Upper lobe of left lung (tissue), 6 donors: ENCODE results near the gene ITFG2. TPM values are rescaled to one million over a fixed set of nuclear protein-coding genes. Genes with fewer than 3 reads are reported as not detected.

ENCODE experiments used
- ATAC-seq, 2 donors: fragments of 200-7000 bp; cut with Tn5 transposase; one replicate each; pipeline ENCODE4 v1.9.1; 2022; ENCODE audit warnings: mild to moderate bottlenecking in 2 of 2, moderate library complexity in 2 of 2; ENCODE audit not compliant: low FRiP score in 2 of 2
- DNase-seq, 2 donors: peaks; one replicate each; pipeline ENCODE4 v3.0.0-alpha.2; 2019 to 2020
- H3K27ac ChIP-seq, 4 donors: fragments of 200-600 bp; sonication (generic); one replicate each; pipeline ENCODE4 v1.5.1; 2016 to 2019
- H3K27me3 ChIP-seq, 4 donors: fragments of 200-600 bp; sonication (generic); one replicate each; pipeline ENCODE4 v1.5.1; 2017 to 2019
- H3K36me3 ChIP-seq, 4 donors: fragments of 200-600 bp; sonication (generic); one replicate each; pipeline ENCODE4 v1.5.1; 2016 to 2019
- H3K4me1 ChIP-seq, 4 donors: fragments of 200-600 bp; sonication (generic); one replicate each; pipeline ENCODE4 v1.5.1; 2018 to 2019
- H3K4me3 ChIP-seq, 4 donors: fragments of 200-600 bp; sonication (generic); one replicate each; pipeline ENCODE4 v1.5.1; 2017 to 2019; ENCODE audit warnings: mild to moderate bottlenecking in 2 of 4, moderate library complexity in 1 of 4
- H3K9me3 ChIP-seq, 4 donors: fragments of 200-600 bp; sonication (generic); one replicate each; pipeline ENCODE4 v1.5.1; 2018 to 2019
- EP300 ChIP-seq, 4 donors: sonication (generic); formaldehyde crosslinking; IDR thresholded peaks; one replicate each; pipeline ENCODE4 v1.5.1; 2017; ENCODE audit warnings: antibody characterized with exemption in 4 of 4, control low read depth in 2 of 4
- POLR2A ChIP-seq, 4 donors: fragments of 450-650 bp; IDR thresholded peaks; one replicate each; pipeline ENCODE4 v1.5.1; 2016 to 2017; ENCODE audit warnings: antibody characterized with exemption in 4 of 4, mild to moderate bottlenecking in 2 of 4
- POLR2AphosphoS5 ChIP-seq, 2 donors: sonication (generic); formaldehyde crosslinking; IDR thresholded peaks; one replicate each; pipeline ENCODE4 v1.5.1; 2017; ENCODE audit warnings: antibody characterized with exemption in 2 of 2
- WGBS, 2 donors: methylation state at CpG; one replicate each; pipeline ENCODE4 v1.1.5; 2017 to 2018; 5-methylcytosine and 5-hydroxymethylcytosine counted together
- total RNA-seq, 6 donors: library from RNA; depleted of rRNA in 4 of 6; stranded (reverse); fragments of >200 nt in 4 of 6; gene quantifications; one replicate each; pipeline versions ENCODE4 v1.1.0 to v1.2.1, GENCODE V29; 2016 to 2021
- TF ChIP-seq, protein P1 (sequence below), 6 experiments: fragments of 450-650 bp in 4 of 6; fragments of 200-600 bp in 2 of 6; sonication (generic) in 2 of 6; IDR thresholded peaks; one replicate each; pipeline ENCODE4 v1.5.1; 2016 to 2019; ENCODE audit warnings: antibody characterized with exemption in 6 of 6
- donor health status: DM: no; HTN: no; CAD: no; lungs with moderate emphysema.
- donor health status: DM: no; HTN: yes; CAD: no; lungs with severe emphysema.

Gene ITFG2
- 100 to 1,000 TPM in 1 of 6 donors, 10 to 100 TPM in 5; 34.0 to 388 (median 41.0) TPM for total RNA-seq

GRCh38 chr12:2812290-2813213 is at the start of gene ITFG2:
TSS of gene ITFG2 (plus strand) at chr12:2812668. CDS start at chr12:2812761, 93 bp downstream.
- H3K4me3 ChIP-seq, result peak within 1 kb of the TSS; percentile 60 to 72 (median 64)
- WGBS, 2 donors, result 1% methylated on average over 37 to 42 of the region's 48 CpGs
- DNase-seq (peak; percentile 96 to 100), ATAC-seq (peak; percentile 99)
- H3K27me3 ChIP-seq, result no peaks in the 10 kb centered on the region
- H3K4me1 ChIP-seq, result peaks cover 12 to 17% (median 16%) of the 10 kb centered on the region in 4 donors
- TF ChIP-seq, protein P1, sequence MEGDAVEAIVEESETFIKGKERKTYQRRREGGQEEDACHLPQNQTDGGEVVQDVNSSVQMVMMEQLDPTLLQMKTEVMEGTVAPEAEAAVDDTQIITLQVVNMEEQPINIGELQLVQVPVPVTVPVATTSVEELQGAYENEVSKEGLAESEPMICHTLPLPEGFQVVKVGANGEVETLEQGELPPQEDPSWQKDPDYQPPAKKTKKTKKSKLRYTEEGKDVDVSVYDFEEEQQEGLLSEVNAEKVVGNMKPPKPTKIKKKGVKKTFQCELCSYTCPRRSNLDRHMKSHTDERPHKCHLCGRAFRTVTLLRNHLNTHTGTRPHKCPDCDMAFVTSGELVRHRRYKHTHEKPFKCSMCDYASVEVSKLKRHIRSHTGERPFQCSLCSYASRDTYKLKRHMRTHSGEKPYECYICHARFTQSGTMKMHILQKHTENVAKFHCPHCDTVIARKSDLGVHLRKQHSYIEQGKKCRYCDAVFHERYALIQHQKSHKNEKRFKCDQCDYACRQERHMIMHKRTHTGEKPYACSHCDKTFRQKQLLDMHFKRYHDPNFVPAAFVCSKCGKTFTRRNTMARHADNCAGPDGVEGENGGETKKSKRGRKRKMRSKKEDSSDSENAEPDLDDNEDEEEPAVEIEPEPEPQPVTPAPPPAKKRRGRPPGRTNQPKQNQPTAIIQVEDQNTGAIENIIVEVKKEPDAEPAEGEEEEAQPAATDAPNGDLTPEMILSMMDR (IDR thresholded peaks at IDR 0.05), result peak in 2 of 6 experiments; percentile 20 to 40
- peak; percentile 93 to 98 for TF ChIP-seq POLR2AphosphoS5 (IDR thresholded peaks at IDR 0.05)
- no peak for TF ChIP-seq EP300 (IDR thresholded peaks at IDR 0.05)
- peak; percentile 31 to 94 (median 85) for TF ChIP-seq POLR2A (IDR thresholded peaks at IDR 0.05)
- H3K36me3 ChIP-seq, result peaks cover 0 to 7% (median 4%) of the 10 kb centered on the region in 4 donors
- no peaks in the 10 kb centered on the region for H3K9me3 ChIP-seq
- peak within 1 kb of the TSS; percentile 88 to 96 (median 91) for H3K27ac ChIP-seq

GRCh38 chr12:2764398-2764797 is 48.1 kb upstream of the ITFG2 start:
- Histone ChIP-seq H3K9me3 (no peaks in the 10 kb centered on the region), H3K4me1 (peaks cover 0 to 4% (median 0%) of the 10 kb centered on the region in 4 donors), H3K27me3 (no peaks in the 10 kb centered on the region), H3K4me3 (no peak overlapping the region), H3K36me3 (no peaks in the 10 kb centered on the region), H3K27ac (no peak overlapping the region)
- ATAC-seq (no peak), DNase-seq (no peak)
- TF ChIP-seq POLR2AphosphoS5 (IDR thresholded peaks at IDR 0.05) (no peak), POLR2A (IDR thresholded peaks at IDR 0.05) (no peak), EP300 (IDR thresholded peaks at IDR 0.05) (no peak)
- TF ChIP-seq, protein P1 (IDR thresholded peaks at IDR 0.05), result no peak

- TF ChIP-seq, protein P1 (IDR thresholded peaks at IDR 0.05), result no peak
- TF ChIP-seq EP300 (IDR thresholded peaks at IDR 0.05) (no peak), POLR2A (IDR thresholded peaks at IDR 0.05) (no peak), POLR2AphosphoS5 (IDR thresholded peaks at IDR 0.05) (no peak)
- Histone ChIP-seq H3K4me3 (no peak overlapping the region), H3K27ac (no peak overlapping the region), H3K36me3 (no peaks in the 10 kb centered on the region), H3K27me3 (no peaks in the 10 kb centered on the region), H3K9me3 (no peaks in the 10 kb centered on the region), H3K4me1 (peaks cover 0 to 4% (median 0%) of the 10 kb centered on the region in 4 donors)
- ATAC-seq (peak in 1 of 2 donors; percentile 7), DNase-seq (no peak)
- 94% methylated on average over 3 to 4 of the region's 4 CpGs for WGBS, 2 donors
Observed at GRCh38 chr12:2765052-2765451, 47.4 kb upstream of the ITFG2 start.

DNA sequence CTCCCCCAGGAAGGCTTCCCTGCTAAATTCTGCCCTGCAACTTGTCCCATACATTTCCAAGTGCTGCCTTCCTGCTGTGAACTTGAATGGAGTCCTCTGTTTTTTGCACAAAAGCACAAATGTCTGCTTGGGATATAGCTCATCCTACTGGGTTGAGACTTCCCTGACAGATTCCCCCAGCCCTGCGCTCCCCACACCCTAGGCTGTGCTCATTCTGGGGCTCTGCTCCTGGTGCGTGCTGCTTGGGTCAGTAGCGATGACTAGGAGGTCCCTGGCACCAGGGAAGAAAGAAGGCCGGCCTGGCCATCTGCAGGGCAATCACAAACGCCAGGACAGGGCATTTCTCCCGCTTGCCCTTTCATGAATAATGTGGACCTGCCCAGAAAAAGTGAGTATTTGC is 46.9 kb upstream of the ITFG2 start:
- WGBS, 2 donors, result 80 to 88% methylated on average over 6 of the region's 6 CpGs
- no peaks in the 10 kb centered on the region for H3K36me3 ChIP-seq
- DNase-seq (no peak), ATAC-seq (no peak)
- H3K9me3 ChIP-seq, result no peaks in the 10 kb centered on the region
- H3K4me3 ChIP-seq, result no peak overlapping the region
- H3K27ac ChIP-seq, result no peak overlapping the region
- H3K4me1 ChIP-seq, result peaks cover 0 to 4% (median 0%) of the 10 kb centered on the region in 4 donors
- H3K27me3 ChIP-seq, result no peaks in the 10 kb centered on the region
- TF ChIP-seq, protein P1 (IDR thresholded peaks at IDR 0.05), result no peak
